ENCODE results near the gene STK31. TPM values are rescaled to one million over a fixed set of nuclear protein-coding genes. Genes with fewer than 3 reads are reported as not detected.

Gene STK31
- total and polyA plus RNA-seq, 10 of the 15 experiments (the other 5 are each of a cell fraction or from before 2014, with no cell fraction given), result 0.08 to 0.49 (median 0.17) TPM; not detected in 1

DNA sequence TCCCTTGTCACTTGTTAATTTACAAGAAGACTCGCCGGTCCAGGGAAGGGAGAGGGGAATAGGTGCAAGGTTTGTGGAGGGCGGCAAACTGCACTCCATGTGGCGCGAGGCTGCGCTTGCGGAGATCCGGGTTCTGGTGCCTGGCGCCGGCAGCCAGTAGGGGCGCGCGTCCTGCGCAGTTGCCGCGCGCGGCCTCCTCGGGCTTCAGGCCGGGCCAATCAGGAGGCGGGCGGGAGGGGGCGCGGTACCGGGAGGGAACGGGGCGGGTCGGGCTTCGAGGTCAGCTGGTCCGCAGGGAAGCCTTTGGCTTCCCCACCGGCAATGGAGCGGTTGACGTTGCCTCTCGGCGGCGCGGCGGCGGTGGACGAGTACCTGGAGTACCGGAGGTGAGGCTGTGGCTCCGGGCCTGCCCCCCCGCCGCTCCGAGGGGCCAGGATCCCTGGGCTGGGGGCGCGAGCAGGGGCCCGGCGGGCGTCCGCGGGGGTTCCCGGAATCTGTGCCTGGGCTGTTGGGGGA lies 30.1 kb upstream of the STK31 start, which contains the start of gene FAM221A:
Gene FAM221A (plus strand): TSS at position 302 of the 516 bp plus-strand sequence. CDS start 20 bp downstream, at position 322.
- no peak for FAIRE-seq
- TF ChIP-seq, protein P1, sequence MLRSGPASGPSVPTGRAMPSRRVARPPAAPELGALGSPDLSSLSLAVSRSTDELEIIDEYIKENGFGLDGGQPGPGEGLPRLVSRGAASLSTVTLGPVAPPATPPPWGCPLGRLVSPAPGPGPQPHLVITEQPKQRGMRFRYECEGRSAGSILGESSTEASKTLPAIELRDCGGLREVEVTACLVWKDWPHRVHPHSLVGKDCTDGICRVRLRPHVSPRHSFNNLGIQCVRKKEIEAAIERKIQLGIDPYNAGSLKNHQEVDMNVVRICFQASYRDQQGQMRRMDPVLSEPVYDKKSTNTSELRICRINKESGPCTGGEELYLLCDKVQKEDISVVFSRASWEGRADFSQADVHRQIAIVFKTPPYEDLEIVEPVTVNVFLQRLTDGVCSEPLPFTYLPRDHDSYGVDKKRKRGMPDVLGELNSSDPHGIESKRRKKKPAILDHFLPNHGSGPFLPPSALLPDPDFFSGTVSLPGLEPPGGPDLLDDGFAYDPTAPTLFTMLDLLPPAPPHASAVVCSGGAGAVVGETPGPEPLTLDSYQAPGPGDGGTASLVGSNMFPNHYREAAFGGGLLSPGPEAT (IDR thresholded peaks at IDR 0.05; ENCODE audit: low read depth), result no peak
- TF ChIP-seq CREB1 (IDR thresholded peaks at IDR 0.05; ENCODE audit: low read depth) (peak; percentile 60; the same call in 1 of the 2 replicates), SIX5 (IDR thresholded peaks at IDR 0.05; ENCODE audit: low read depth, low read length, severe bottlenecking) (no peak), POLR2A (IDR thresholded peaks at IDR 0.05; ENCODE audit: low read depth, low read length) (peak; percentile 58), RB1 (IDR thresholded peaks at IDR 0.05; ENCODE audit: borderline replicate concordance) (no peak; the same call in 1 of the 2 replicates), FOXK2 (IDR thresholded peaks at IDR 0.05) (no peak), IKZF1 (conservative IDR thresholded peaks at IDR 0.05) (peak; percentile 39), DPF2 (IDR thresholded peaks at IDR 0.05) (0 out of 2 replicates have a peak, but pooled peaks have one; percentile 23), ETV6 (conservative IDR thresholded peaks at IDR 0.05 in 1 of 2, IDR thresholded peaks at IDR 0.05 in 1 of 2; ENCODE audit: borderline replicate concordance in 1 of 2, low read depth in 1 of 2) (no peak), KDM1A (IDR thresholded peaks at IDR 0.05; ENCODE audit: borderline replicate concordance) (no peak), RELA (IDR thresholded peaks at IDR 0.05; ENCODE audit: borderline replicate concordance, partially characterized antibody) (peak; percentile 23), SRF (IDR thresholded peaks at IDR 0.05; ENCODE audit: low read depth in 2 of 2, low read length in 2 of 2) (0 out of 4 replicates have a peak, but pooled peaks of 1 of the 2 experiments have one; percentile 35), SMARCA5 (IDR thresholded peaks at IDR 0.05) (0 out of 2 replicates have a peak, but pooled peaks have one; percentile 31)
- TF ChIP-seq, protein P2, sequence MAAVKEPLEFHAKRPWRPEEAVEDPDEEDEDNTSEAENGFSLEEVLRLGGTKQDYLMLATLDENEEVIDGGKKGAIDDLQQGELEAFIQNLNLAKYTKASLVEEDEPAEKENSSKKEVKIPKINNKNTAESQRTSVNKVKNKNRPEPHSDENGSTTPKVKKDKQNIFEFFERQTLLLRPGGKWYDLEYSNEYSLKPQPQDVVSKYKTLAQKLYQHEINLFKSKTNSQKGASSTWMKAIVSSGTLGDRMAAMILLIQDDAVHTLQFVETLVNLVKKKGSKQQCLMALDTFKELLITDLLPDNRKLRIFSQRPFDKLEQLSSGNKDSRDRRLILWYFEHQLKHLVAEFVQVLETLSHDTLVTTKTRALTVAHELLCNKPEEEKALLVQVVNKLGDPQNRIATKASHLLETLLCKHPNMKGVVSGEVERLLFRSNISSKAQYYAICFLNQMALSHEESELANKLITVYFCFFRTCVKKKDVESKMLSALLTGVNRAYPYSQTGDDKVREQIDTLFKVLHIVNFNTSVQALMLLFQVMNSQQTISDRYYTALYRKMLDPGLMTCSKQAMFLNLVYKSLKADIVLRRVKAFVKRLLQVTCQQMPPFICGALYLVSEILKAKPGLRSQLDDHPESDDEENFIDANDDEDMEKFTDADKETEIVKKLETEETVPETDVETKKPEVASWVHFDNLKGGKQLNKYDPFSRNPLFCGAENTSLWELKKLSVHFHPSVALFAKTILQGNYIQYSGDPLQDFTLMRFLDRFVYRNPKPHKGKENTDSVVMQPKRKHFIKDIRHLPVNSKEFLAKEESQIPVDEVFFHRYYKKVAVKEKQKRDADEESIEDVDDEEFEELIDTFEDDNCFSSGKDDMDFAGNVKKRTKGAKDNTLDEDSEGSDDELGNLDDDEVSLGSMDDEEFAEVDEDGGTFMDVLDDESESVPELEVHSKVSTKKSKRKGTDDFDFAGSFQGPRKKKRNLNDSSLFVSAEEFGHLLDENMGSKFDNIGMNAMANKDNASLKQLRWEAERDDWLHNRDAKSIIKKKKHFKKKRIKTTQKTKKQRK (IDR thresholded peaks at IDR 0.05; ENCODE audit: low read depth, low read length), result no peak
- TF ChIP-seq, protein P3, sequence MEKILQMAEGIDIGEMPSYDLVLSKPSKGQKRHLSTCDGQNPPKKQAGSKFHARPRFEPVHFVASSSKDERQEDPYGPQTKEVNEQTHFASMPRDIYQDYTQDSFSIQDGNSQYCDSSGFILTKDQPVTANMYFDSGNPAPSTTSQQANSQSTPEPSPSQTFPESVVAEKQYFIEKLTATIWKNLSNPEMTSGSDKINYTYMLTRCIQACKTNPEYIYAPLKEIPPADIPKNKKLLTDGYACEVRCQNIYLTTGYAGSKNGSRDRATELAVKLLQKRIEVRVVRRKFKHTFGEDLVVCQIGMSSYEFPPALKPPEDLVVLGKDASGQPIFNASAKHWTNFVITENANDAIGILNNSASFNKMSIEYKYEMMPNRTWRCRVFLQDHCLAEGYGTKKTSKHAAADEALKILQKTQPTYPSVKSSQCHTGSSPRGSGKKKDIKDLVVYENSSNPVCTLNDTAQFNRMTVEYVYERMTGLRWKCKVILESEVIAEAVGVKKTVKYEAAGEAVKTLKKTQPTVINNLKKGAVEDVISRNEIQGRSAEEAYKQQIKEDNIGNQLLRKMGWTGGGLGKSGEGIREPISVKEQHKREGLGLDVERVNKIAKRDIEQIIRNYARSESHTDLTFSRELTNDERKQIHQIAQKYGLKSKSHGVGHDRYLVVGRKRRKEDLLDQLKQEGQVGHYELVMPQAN (conservative IDR thresholded peaks at IDR 0.05), result peak; percentile 44; the same call in 1 of the 2 replicates

More for the DNA sequence above, 30.1 kb upstream of the STK31 start, which contains the start of gene FAM221A:
- H3K9ac ChIP-seq (ENCODE audit: control insufficient read depth, insufficient read depth, low read length), result peak within 1 kb of the TSS; percentile 60
- no peaks in the 10 kb centered on the region for H3K9me3 ChIP-seq (replicated peaks; ENCODE audit: control insufficient read depth, insufficient read depth, low read length)
- intact Hi-C loops (cut with micrococcal nuclease; ENCODE audit: unreplicated experiment), result loop anchor here (2.0 kb wide), 1 partner anchor 85 kb away; no protein-coding TSS in a partner anchor
- BruUV-seq (replicated peaks), result no TSS peak
- no peaks in the 10 kb centered on the region for H4K20me1 ChIP-seq (ENCODE audit: control insufficient read depth, insufficient read depth)
- ChIA-PET RAD21 (ENCODE audit: unreplicated experiment) (interaction anchor here (0.7 to 2.5 kb wide), 4 partner anchors 17 to 109 kb away, joined by 3 to 8 read pairs (median 5); partner anchors contain the start of gene CCDC126), CTCF (interaction anchor here (0.6 to 11.3 kb wide), 10 partner anchors 9 to 564 kb away, joined by 3 to 123 read pairs (median 4); no protein-coding TSS in a partner anchor), SMC1A (ENCODE audit: uncharacterized antibody, unreplicated experiment) (interaction anchor here (0.8 to 3.6 kb wide), 5 partner anchors 31 to 226 kb away, joined by 3 to 21 read pairs (median 4); no protein-coding TSS in a partner anchor), POLR2A (interaction anchor here (1.0 kb wide), 1 partner anchor 19 kb away, joined by 4 read pairs; no protein-coding TSS in a partner anchor)
- H2AFZ ChIP-seq (ENCODE audit: control insufficient read depth, low read depth, low read length), result peak within 1 kb of the TSS; percentile 95
- peak within 1 kb of the TSS; percentile 22 for H3K27ac ChIP-seq (ENCODE audit: control insufficient read depth, insufficient read depth)
- under 1% methylated on average over 36 of the region's 53 CpGs for WGBS (ENCODE audit: insufficient coverage, insufficient replicate concordance, low lambda C conversion rate, missing lambda C conversion rate)
- in situ Hi-C loops (cut with MboI), result no loop called here
- DNase-seq (ENCODE audit: low read depth, low spot score) (peak; percentile 36), ATAC-seq (peak; percentile 98)
- H3K4me3 ChIP-seq, result peak within 1 kb of the TSS; percentile 84
- peak within 1 kb of the TSS; percentile 96 for H3K4me2 ChIP-seq (ENCODE audit: control insufficient read depth, insufficient read depth)
- H3K79me2 ChIP-seq (ENCODE audit: control insufficient read depth, insufficient read depth, low read length), result peaks cover 11% of the 10 kb centered on the region
- H3K4me1 ChIP-seq (ENCODE audit: control insufficient read depth, insufficient read depth, low read length), result no peaks in the 10 kb centered on the region; the same call in 1 of the 2 replicates
- H3K27me3 ChIP-seq (replicated peaks in 1 of 2; ENCODE audit: control insufficient read depth in 2 of 2, insufficient read depth in 2 of 2, low read length in 1 of 2), result no peaks in the 10 kb centered on the region
- no peaks in the 10 kb centered on the region for H3K36me3 ChIP-seq (ENCODE audit: control insufficient read depth in 2 of 2, insufficient read depth in 2 of 2, low read length in 1 of 2)

Measured in GM12878 (cell line).